NCI-H526 treated with DMSO at 0.1 percent for 48 hours (cell line): ENCODE data around the gene FGFRL1.

Experiments used
- DNase-seq: peaks from one replicate; lab custom pipeline; 2025; lab: John Stamatoyannopoulos, UW

The FGFRL1 gene

GRCh38 chr4:1040344-1041146 lies 29.1 kb downstream of the FGFRL1 start:
- no peak for DNase-seq

GRCh38 chr4:1041147-1041935 lies 29.9 kb downstream of the FGFRL1 start:
- no peak for DNase-seq

- no peak for DNase-seq
These were observed 30.5 kb downstream of the FGFRL1 start for GRCh38 chr4:1041936-1042330.

- DNase-seq, result no peak
These were observed 31.1 kb downstream of the FGFRL1 start for GRCh38 chr4:1042352-1043055.

- DNase-seq, result no peak
These were observed 31.7 kb downstream of the FGFRL1 start for GRCh38 chr4:1043162-1043561.

- DNase-seq, result no peak
These were observed 32.4 kb downstream of the FGFRL1 start for GRCh38 chr4:1043651-1044468.

GRCh38 chr4:1044469-1045192 lies 33.2 kb downstream of the FGFRL1 start:
- no peak for DNase-seq

- DNase-seq, result no peak
These were observed 33.8 kb downstream of the FGFRL1 start for GRCh38 chr4:1045193-1045594.

- no peak for DNase-seq
These were observed 34.3 kb downstream of the FGFRL1 start for GRCh38 chr4:1045595-1046201.

GRCh38 chr4:1046581-1047011 lies 35.2 kb downstream of the FGFRL1 start:
- peak; percentile 18 for DNase-seq

- DNase-seq, result no peak
These were observed 35.9 kb downstream of the FGFRL1 start for GRCh38 chr4:1047106-1047975.

GRCh38 chr4:1047976-1048772 lies 36.7 kb downstream of the FGFRL1 start:
- no peak for DNase-seq

GRCh38 chr4:1048773-1049590 lies 37.6 kb downstream of the FGFRL1 start:
- DNase-seq, result no peak

- DNase-seq, result no peak
These were observed 38.1 kb downstream of the FGFRL1 start for GRCh38 chr4:1049591-1049905.

- no peak for DNase-seq
These were observed 39.2 kb downstream of the FGFRL1 start for GRCh38 chr4:1050486-1051213.

- DNase-seq, result no peak
These were observed 40.0 kb downstream of the FGFRL1 start for GRCh38 chr4:1051472-1051871.

GRCh38 chr4:1052231-1052671 lies 40.8 kb downstream of the FGFRL1 start:
- DNase-seq, result no peak
